Osteocyte (in vitro differentiated cells): ENCODE results near the gene OSBP2. TPM values are rescaled to one million over a fixed set of nuclear protein-coding genes. Genes with fewer than 3 reads are reported as not detected.

Source experiments
- DNase-seq: peaks from one replicate; pipeline ENCODE4 v3.0.0; 2021; ENCODE audit warnings: mixed read lengths; ENCODE audit not compliant: unreplicated experiment; ENCODE audit errors: extremely low spot score
- H3K27ac Mint-ChIP-seq: one replicate; pipeline ENCODE4 v1.8.0; 2021; ENCODE audit warnings: mild to moderate bottlenecking, mixed read lengths; ENCODE audit not compliant: unreplicated experiment
- H3K27me3 Mint-ChIP-seq: one replicate; pipeline ENCODE4 v1.8.0; 2021; ENCODE audit warnings: mixed read lengths; ENCODE audit not compliant: unreplicated experiment
- H3K36me3 Mint-ChIP-seq: one replicate; pipeline ENCODE4 v1.8.0; 2021; ENCODE audit warnings: mixed read lengths; ENCODE audit not compliant: unreplicated experiment
- H3K4me1 Mint-ChIP-seq: one replicate; pipeline ENCODE4 v1.8.0; 2021; ENCODE audit warnings: mixed read lengths; ENCODE audit not compliant: unreplicated experiment
- H3K4me3 Mint-ChIP-seq: one replicate; pipeline ENCODE4 v1.8.0; 2021; ENCODE audit warnings: mild to moderate bottlenecking, moderate library complexity, mixed read lengths; ENCODE audit not compliant: unreplicated experiment
- H3K9me3 Mint-ChIP-seq: one replicate; pipeline ENCODE4 v1.8.0; 2021; ENCODE audit warnings: mixed read lengths; ENCODE audit not compliant: unreplicated experiment
- CTCF ChIP-seq: fragments of 200-600 bp; sonication (generic); IDR thresholded peaks from 2 replicates; pipeline ENCODE4 v1.5.0; 2021; ENCODE audit warnings: antibody characterized with exemption, mild to moderate bottlenecking, moderate library complexity
- total RNA-seq: library from RNA; stranded (reverse); gene quantifications from 2 replicates; pipeline ENCODE4 v1.2.1, GENCODE V29; 2021

The OSBP2 gene
- total RNA-seq, 1 donor from 2014 or later = 3.8 TPM

- Mint-ChIP-seq H3K4me1 (no peaks in the 10 kb centered on the region), H3K36me3 (peaks cover 5% of the 10 kb centered on the region), H3K27me3 (no peaks in the 10 kb centered on the region), H3K4me3 (no peak overlapping the region), H3K9me3 (no peaks in the 10 kb centered on the region), H3K27ac (no peak overlapping the region)
- DNase-seq = peak; percentile 78
- TF ChIP-seq CTCF = no peak
These were observed 212.3 kb downstream of the OSBP2 start for GRCh38 chr22:30906946-30907345.

- Mint-ChIP-seq H3K36me3 (no peaks in the 10 kb centered on the region), H3K27ac (no peak overlapping the region), H3K4me3 (no peak overlapping the region), H3K27me3 (no peaks in the 10 kb centered on the region), H3K9me3 (no peaks in the 10 kb centered on the region), H3K4me1 (no peaks in the 10 kb centered on the region)
- peak; percentile 69 for DNase-seq
- TF ChIP-seq CTCF = no peak
These were observed 213.4 kb downstream of the OSBP2 start for GRCh38 chr22:30908051-30908461.

- H3K4me3 Mint-ChIP-seq = no peak overlapping the region
- peak; percentile 44 for DNase-seq
- TF ChIP-seq CTCF = no peak
- H3K27ac Mint-ChIP-seq = no peak overlapping the region
- no peaks in the 10 kb centered on the region for H3K27me3 Mint-ChIP-seq
- H3K9me3 Mint-ChIP-seq = no peaks in the 10 kb centered on the region
- no peaks in the 10 kb centered on the region for H3K36me3 Mint-ChIP-seq
- H3K4me1 Mint-ChIP-seq = no peaks in the 10 kb centered on the region
These were observed 214.6 kb downstream of the OSBP2 start for GRCh38 chr22:30909306-30909705.

- Mint-ChIP-seq H3K9me3 (no peaks in the 10 kb centered on the region), H3K36me3 (no peaks in the 10 kb centered on the region), H3K4me1 (no peaks in the 10 kb centered on the region), H3K27ac (no peak overlapping the region), H3K27me3 (no peaks in the 10 kb centered on the region), H3K4me3 (no peak overlapping the region)
- TF ChIP-seq CTCF = no peak
- DNase-seq = peak; percentile 51
These were observed 215.7 kb downstream of the OSBP2 start for GRCh38 chr22:30910358-30910757.

- Mint-ChIP-seq H3K4me3 (no peak overlapping the region), H3K36me3 (no peaks in the 10 kb centered on the region), H3K27ac (no peak overlapping the region), H3K27me3 (peaks cover 9% of the 10 kb centered on the region), H3K9me3 (no peaks in the 10 kb centered on the region), H3K4me1 (peaks cover 9% of the 10 kb centered on the region)
- TF ChIP-seq CTCF = no peak
- DNase-seq = peak; percentile 60
These were observed 224.1 kb downstream of the OSBP2 start for GRCh38 chr22:30918761-30919160.
